HG02610 (cell line): ENCODE data around the gene PIM3.
"Not testable (repeated sequence)": the region's sequence is repeated elsewhere in the genome, so short reads cannot be mapped to it uniquely, and the experiment has no call there.

Experiments
- ATAC-seq: cut with Tn5 transposase; IDR thresholded peaks from one replicate; pipeline ENCODE4 v1.9.1; 2021; ENCODE audit warnings: mild to moderate bottlenecking, moderate library complexity; ENCODE audit not compliant: unreplicated experiment

Gene PIM3

GRCh38 chr22:49942565-49943404 lies 17.8 kb upstream of the PIM3 start:
- ATAC-seq, result no peak

GRCh38 chr22:49943405-49943765 lies 17.2 kb upstream of the PIM3 start:
- no peak for ATAC-seq

DNA sequence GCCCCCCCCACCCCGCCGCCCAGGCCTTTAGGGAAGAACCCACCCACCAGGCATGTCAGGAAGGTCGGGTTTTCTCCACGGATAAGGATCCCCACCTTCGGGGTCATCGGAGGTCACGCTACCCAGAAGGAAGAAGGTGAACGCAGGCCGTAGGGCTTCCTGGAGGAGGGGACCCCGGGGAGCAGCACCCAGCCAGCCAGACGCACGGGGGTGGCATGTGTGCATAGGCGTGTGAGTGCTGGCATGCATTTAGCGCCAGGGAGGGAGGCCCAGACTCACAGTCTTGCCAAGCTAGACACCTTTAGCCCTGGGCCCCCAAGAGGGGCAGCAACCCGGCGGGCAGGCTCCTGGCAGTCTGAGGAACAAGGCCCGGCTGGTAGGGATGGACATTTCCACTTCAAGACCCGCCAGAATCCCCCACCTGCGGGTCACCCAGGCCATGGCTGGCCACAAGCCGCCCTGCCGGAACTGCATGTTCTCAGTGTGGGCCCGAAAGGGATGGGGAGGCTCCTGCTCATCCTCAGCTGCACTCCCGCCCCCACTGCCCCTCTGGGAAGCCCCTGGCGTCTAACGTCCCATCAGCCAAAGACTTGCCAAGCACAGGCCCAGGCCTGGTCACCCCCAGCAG lies 16.7 kb upstream of the PIM3 start:
- ATAC-seq, result no peak

GRCh38 chr22:49944399-49944891 lies 16.1 kb upstream of the PIM3 start:
- no peak for ATAC-seq

GRCh38 chr22:49945042-49945794 lies 15.4 kb upstream of the PIM3 start:
- not testable (repeated sequence) for ATAC-seq

GRCh38 chr22:49946612-49947295 lies 13.8 kb upstream of the PIM3 start:
- ATAC-seq, result no peak

DNA sequence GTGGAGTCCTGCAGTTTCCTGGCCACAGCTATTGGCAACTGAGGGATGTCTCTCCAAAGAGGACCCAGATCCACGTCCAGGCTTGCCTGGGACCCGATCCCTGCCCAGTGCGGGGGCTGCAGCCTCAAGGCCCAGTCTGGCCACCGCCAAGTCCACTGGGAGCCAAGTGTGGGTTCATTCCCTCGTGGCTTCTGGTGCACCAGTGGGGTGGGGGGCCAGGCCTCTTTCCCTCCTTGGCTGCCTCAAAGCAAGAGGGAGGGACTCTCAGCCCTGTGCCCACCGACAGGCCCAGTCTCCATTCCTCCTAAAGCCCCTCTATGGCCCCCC lies 13.3 kb upstream of the PIM3 start:
- ATAC-seq, result no peak

DNA sequence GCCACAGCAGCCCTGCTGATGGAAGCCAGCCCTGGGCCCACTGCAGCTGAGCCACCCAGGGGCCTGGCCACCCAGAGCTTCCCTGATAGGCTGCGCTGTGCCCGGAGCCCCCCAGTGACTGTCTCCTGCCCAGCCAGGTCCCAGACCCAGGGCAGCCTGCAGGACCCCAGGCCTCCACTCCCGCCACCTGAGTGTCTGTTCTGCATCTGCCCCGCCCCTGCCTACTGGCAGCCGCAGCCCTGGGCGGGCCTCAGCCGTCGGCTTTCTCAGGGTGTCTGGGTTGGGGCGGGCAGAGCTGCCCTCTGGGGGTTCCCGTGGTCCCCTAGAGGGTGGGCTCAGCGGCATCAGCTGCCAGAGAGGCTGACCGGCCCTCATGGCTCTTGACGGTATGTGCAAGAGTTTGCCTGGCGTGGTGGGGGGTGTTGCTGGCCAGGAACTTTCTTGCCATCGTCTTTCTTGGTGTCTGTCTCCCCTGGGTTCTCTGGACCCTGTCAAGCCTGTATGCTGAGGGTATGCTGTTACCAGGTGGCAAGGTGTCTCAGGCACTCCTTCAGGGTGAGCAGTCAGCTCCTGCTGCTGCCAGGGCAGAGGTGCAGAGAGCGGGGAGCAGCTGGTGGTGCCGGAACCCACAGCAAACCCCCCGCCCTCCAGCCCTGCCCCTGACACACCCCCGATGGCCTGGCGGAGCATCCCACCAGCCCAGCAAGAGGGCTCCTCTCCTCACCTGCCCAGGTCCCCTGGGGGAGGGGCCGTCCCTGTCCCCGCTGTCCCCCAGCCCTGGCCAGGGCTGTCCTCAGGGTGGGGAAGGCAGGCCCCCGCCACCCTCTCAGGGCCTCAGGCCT lies 12.2 kb upstream of the PIM3 start:
- ATAC-seq, result no peak

DNA sequence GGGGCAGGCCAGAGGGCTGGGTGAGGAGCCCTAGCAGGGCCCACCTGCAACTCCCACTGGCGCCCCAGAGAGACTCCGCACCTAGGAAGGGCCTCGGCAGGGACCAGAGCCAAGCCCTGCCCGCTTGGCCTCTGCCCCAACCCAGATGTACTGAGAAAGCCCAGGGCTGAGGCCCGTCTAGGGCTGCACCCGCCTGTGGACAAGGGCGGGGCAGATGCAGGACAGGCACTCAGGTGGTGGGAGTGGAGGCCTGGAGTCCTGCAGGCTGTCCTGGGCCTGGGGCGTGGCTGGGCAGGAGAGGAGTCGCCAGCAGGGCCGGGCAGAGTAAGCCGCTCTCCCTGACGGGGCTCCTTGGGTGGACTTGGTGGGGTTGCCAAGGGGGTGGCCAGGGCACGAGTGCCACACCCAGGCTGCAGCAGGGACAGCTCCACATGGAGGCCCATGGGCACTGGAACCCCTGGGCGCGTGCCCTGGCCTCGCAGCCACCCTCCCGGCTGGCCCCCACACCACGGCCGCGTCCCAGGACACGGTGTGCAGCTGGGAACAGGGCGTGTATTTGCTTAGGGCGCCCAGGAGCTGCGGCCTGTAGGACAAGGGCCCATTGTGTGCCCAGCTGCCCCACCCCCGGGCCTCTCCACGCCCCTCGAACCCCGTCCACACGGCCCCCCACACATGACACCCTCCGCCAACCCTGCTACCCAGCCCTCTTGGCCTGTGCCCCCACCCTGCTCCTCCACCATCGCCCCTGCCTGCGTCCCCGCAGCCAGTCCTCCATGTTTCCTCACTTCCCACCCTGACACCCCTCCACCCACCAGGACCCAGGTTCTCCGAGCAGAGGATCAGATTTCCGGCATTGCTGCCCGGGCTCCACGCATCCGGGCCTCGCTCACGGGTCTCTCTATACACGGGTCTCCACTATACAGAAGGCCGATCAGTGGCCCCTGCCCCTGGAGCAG lies 11.3 kb upstream of the PIM3 start:
- ATAC-seq, result no peak

GRCh38 chr22:49949914-49950292 lies 10.7 kb upstream of the PIM3 start:
- ATAC-seq, result no peak

- ATAC-seq, result no peak
Measured at GRCh38 chr22:49950396-49950994, 10.1 kb upstream of the PIM3 start.

- no peak for ATAC-seq
Measured at GRCh38 chr22:49951000-49951677, 9.4 kb upstream of the PIM3 start.

DNA sequence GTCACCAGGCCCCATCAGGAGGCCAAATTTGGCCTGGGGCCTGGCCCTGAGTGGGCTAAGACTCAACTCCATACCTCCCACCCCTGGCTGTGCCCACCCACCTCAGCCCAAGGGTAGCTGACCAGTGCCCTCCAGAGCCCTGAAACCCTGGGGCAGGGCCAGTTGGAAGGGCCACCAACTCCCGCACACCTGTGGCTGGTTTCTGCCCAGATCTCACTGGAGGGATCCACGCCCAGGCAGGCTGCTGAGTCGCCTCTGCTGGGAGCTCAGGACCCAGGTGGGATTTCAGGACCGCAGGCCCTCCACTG lies 8.9 kb upstream of the PIM3 start:
- no peak for ATAC-seq

GRCh38 chr22:49951986-49952896 lies 8.3 kb upstream of the PIM3 start:
- ATAC-seq, result no peak

DNA sequence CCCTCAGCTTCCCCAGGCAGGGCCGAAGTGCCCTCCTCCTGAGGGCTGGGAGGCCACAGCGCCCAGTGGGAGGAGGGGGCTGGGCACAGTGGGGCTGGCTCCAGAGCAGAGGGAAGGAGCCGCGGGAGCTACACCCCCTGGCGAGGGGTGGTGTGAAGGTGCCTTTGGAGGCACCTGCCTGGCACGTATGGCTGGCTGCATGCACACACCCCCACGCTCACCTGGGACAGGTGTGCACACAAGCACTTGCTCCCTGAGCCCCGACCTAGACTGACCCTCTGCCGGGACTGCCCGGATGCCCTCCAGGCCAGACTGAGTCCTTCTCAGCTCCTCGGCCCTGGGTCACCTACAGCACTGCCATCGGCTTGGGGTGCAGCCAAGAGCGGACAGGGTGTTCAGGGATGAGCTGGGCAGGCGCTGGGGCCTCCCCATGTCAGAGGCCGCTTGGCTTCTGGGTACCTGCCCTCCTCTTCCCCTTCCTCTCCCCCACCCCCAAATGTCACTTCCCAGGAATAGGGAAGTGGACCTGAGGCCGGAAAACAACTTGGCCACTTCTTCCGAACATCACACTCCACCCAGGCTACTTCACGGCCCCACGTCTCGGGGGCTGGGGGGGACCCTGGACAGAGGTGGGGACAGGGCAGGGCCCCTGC lies 7.4 kb upstream of the PIM3 start:
- no peak for ATAC-seq

GRCh38 chr22:49953680-49954344 lies 6.8 kb upstream of the PIM3 start:
- ATAC-seq, result no peak
